ENCODE results near the gene TTLL6.
"Not testable (repeated sequence)": the region's sequence is repeated elsewhere in the genome, so short reads cannot be mapped to it uniquely, and the experiment has no call there.

Gene TTLL6

DNA sequence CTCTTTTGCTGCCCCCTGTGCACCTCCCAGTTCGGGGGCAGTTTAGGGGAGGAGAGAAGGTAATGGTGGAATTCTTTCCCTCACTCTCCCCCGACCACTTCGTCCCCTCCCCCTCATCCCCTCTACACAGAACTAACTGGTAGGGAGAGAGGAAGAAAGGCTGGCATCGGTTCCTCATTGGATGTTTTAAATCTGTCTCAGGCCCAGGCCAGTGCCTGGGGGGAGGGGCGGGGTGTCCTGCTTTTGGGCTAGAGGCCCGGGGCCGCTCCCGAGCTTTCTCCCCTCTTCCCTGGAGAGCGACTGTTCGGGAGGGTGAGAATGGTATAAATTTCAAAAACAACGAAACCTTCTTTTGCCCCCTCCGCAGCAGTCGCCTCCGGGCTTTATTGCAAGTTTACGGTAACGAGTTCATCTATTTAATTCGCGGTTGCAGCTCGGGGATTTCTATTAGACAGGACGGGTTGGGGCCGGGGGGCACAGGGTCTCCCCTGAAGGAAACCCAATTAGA lies 94.1 kb downstream of the TTLL6 start, which contains the start of gene PRAC2:
PRAC2 (plus strand) TSS at position 271 of the 508 bp plus-strand sequence. CDS start 1,226 bp downstream, outside the sequence.
- H3K4me3 ChIP-seq (ENCODE audit: low read length) = no peak within 1 kb of the TSS; the same call in 1 of the 2 replicates
- TF ChIP-seq ZNF274 (IDR thresholded peaks at IDR 0.05; ENCODE audit: low read depth, low read length) = no peak

GRCh38 chr17:48722201-48722907 lies 94.7 kb downstream of the TTLL6 start, which contains the start of gene PRAC1:
Gene PRAC1 (minus strand): TSS chr17:48722518. CDS start chr17:48722392, 126 bp downstream.
- no peak within 1 kb of the TSS; the same call in 1 of the 2 replicates for H3K4me3 ChIP-seq (ENCODE audit: low read length)
- TF ChIP-seq ZNF274 (IDR thresholded peaks at IDR 0.05; ENCODE audit: low read depth, low read length) = no peak

DNA sequence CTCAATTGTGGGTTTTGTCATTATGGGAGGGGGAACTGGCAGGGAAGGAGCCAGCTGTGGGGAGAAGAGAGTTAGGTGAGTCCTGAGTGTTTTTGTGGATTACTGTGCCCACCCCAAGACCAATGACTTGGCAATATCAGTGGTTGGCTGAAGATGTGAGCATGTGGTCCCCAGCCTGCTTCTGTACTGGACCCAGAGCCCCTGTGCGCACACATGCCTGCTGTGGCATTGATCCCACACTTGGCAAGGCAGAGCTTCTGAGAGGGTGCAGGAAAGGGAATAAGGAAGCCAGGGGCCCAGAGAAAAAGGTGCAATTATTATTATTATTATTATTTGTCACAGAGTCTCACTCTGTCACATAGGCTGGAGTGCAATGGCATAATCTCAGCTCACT lies 96.0 kb downstream of the TTLL6 start:
- TF ChIP-seq ZNF274 (IDR thresholded peaks at IDR 0.05; ENCODE audit: low read depth, low read length) = no peak
- H3K4me3 ChIP-seq (ENCODE audit: low read length) = no peak overlapping the region

DNA sequence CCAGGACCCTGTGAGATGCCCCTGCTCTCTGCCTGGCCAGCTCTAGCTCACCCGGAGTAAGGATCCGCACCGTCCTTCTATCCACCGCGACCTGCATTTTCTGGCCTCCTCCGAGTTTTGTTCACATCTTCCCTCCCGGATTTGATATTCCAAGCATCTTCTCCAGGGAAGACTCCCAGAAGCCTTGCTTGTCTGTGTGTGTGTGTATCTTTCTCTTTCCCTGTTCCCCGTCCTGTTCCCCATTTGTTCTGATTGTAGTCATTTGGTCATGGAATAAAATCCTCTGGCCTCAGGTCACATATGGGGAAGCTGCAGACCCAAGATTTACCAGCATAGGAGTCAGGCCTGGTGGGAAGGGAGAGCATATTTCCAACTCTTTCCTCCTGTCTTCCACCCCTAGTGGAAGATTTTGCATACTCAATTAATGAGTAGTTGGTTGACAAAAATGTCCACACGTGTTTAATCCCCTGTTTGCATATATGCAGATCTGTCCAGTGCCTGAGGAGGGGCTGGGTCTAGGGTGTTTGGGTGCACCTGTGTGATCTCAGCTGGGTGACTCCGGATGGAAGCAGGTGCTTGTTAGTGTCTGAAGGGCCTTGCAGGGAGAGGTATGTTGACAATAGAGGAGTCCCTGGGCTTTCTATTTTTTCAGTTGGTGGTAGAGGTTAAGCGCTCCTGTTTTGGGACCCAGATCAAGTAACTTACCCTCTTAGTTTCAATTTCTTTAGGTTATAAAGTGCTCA lies 96.6 kb downstream of the TTLL6 start:
- no peak for TF ChIP-seq ZNF274 (IDR thresholded peaks at IDR 0.05; ENCODE audit: low read depth, low read length)
- no peak overlapping the region for H3K4me3 ChIP-seq (ENCODE audit: low read length)

GRCh38 chr17:48719642-48720265 lies 97.3 kb downstream of the TTLL6 start:
- TF ChIP-seq ZNF274 (IDR thresholded peaks at IDR 0.05; ENCODE audit: low read depth, low read length) = no peak

GRCh38 chr17:48718761-48719641 lies 98.0 kb downstream of the TTLL6 start:
- no peak for TF ChIP-seq ZNF274 (IDR thresholded peaks at IDR 0.05; ENCODE audit: low read depth, low read length)
- H3K4me3 ChIP-seq (ENCODE audit: low read length) = no peak overlapping the region

More at GRCh38 chr17:48719642-48720265, 97.3 kb downstream of the TTLL6 start:
- no peak overlapping the region for H3K4me3 ChIP-seq (ENCODE audit: low read length)

- TF ChIP-seq ZNF274 (IDR thresholded peaks at IDR 0.05; ENCODE audit: low read depth, low read length) = no peak
- no peak overlapping the region for H3K4me3 ChIP-seq (ENCODE audit: low read length)
Observed at GRCh38 chr17:48718227-48718760, 98.7 kb downstream of the TTLL6 start.

GRCh38 chr17:48717367-48718226 lies 99.4 kb downstream of the TTLL6 start:
- TF ChIP-seq ZNF274 (IDR thresholded peaks at IDR 0.05; ENCODE audit: low read depth, low read length) = no peak
- no peak overlapping the region for H3K4me3 ChIP-seq (ENCODE audit: low read length)

GRCh38 chr17:48716549-48716948 lies 100.5 kb downstream of the TTLL6 start:
- H3K4me3 ChIP-seq (ENCODE audit: low read length) = not testable (repeated sequence)

GRCh38 chr17:48715496-48716399 lies 101.3 kb downstream of the TTLL6 start:
- no peak for TF ChIP-seq ZNF274 (IDR thresholded peaks at IDR 0.05; ENCODE audit: low read depth, low read length)
- no peak overlapping the region for H3K4me3 ChIP-seq (ENCODE audit: low read length)

Measured in GM08714 (cell line).